Forelimb muscle (tissue), 1 donor: ENCODE measurements around the gene CCPG1. TPM values are rescaled to one million over a fixed set of nuclear protein-coding genes. Genes with fewer than 3 reads are reported as not detected.

ENCODE experiments used
- DNase-seq: peaks from one replicate; pipeline ENCODE4 v3.0.0-alpha.2; 2013; ENCODE audit warnings: low read depth
- polyA plus RNA-seq: library from polyadenylated mRNA; unstranded; fragments of 120-200 nt; gene quantifications from one replicate; pipeline ENCODE4 v1.2.1, GENCODE V29; 2013; ENCODE audit not compliant: insufficient read length

The CCPG1 gene
- polyA plus RNA-seq, 1 donor: 29.4 TPM

DNA sequence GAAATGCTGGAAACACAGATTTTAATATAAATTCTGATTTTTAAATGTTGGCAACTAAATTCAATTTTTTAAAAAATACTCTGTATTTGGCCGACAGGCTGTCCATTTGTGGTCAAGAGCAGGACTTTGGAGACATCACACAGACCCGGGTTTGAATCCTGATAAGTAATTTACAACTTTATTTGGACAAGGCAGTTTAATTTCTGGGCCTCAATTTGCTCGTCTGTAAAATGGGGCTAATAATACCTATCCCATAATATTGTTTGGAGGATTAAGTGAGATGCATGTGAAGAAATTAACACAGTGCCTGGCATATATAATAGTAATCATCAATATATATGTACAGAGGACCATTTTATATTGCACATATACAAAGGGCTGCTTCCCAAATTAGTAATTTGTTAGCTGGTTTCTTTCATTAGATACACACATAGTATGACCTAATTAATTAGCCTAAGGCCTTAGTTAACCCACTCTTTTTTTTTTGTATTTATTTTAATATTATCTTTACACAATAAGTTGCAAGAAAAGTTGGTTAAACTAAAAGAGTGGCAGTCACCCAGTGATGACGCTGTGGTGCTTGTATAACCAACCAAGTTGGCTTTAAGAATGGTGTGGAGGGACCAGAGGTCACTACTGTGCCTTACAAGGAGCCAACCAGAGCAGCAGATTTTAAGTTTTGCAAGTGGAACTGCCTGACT is 88.5 kb downstream of the CCPG1 start:
- DNase-seq: no peak

- DNase-seq: peak; percentile 77
These were observed 89.3 kb downstream of the CCPG1 start, which contains the start of the genes PIGB and PIGBOS1 for GRCh38 chr15:55318588-55319494. Gene PIGB, plus strand, starts transcription at chr15:55319222. Its CDS starts 29 bp downstream, at chr15:55319251. Gene PIGBOS1, minus strand, starts transcription at chr15:55319123. Its CDS starts 1,331 bp downstream, at chr15:55317792.

Other genes with a start within 250 kb of the CCPG1 start
- gene RSL24D1, start 211.4 kb downstream of the CCPG1 start, polyA plus RNA-seq: 88.7 TPM
- 5.8 TPM for gene RAB27A, start 118.5 kb downstream of the CCPG1 start, polyA plus RNA-seq
- 10.9 TPM for gene PIGBOS1, start 89.2 kb downstream of the CCPG1 start, polyA plus RNA-seq
- gene PIGB, start 89.1 kb downstream of the CCPG1 start, polyA plus RNA-seq: 7.3 TPM
- 1.1 TPM for gene PIERCE2, start 136 bp upstream of the CCPG1 start, polyA plus RNA-seq
- gene DNAAF4, start 99.9 kb upstream of the CCPG1 start, polyA plus RNA-seq: 1.8 TPM
- gene PYGO1, start 180.0 kb upstream of the CCPG1 start, polyA plus RNA-seq: 8.4 TPM